Activated CD8-positive, alpha-beta memory T cell treated with anti-CD3 and anti-CD28 coated beads for 1 hour (primary cell): Measurements from ENCODE around the gene MYH14.

Source experiments
- DNase-seq, 2 donors: peaks; one replicate each; pipeline ENCODE4 v3.0.0-alpha.2; 2020; ENCODE audit warnings: low read depth in 1 of 2; ENCODE audit errors: extremely low read depth in 1 of 2

Gene MYH14

DNA sequence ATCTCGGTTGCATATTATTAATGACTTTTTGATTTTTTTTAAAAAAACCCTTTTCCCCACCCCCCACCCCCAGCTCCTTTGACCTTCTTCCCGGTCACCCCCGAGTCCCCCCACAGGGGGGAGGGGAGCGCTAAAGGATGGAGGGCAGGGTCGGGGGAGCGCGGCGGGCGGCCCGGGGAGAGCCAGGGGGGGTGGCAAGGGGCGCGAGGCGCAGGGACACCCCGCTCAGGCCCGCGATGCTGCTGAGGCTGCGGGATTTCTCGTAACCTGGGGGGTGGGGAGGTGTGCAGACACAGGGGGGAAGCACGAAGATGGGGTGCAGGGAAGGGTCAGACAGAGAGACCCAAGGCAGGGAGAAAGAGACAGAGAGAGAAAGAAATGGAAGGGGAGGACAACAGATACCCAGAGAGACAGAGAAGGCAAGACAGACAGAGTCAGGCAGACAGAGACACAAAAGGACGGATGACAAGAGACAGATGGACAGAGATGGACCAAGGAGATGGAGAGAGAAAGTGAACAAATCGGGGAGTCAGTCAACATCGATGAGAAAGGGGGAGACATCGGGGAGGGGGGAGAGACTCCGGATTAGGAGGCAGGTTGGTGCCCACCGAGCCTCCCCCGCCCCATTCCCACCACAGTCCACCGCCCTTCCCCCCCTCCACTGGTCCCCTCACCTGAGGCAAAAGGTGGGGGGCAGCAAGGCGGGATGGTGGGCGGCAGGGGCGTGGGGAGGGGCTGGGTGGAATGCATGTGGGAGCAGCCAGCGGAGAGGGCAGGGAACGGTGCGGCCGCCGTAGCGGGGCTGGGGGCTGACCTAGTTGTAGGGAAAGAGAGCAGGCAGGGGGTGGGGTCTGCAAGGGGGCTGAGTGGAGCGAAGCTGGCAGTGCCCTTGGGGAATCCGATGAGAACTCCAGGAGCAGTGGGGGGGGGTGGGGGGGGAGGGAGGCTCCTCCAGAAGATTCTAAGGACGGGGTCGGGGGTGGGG lies 111.6 kb downstream of the MYH14 start:
- DNase-seq = no peak

GRCh38 chr19:50315773-50316448 lies 112.5 kb downstream of the MYH14 start:
- DNase-seq = no peak

DNA sequence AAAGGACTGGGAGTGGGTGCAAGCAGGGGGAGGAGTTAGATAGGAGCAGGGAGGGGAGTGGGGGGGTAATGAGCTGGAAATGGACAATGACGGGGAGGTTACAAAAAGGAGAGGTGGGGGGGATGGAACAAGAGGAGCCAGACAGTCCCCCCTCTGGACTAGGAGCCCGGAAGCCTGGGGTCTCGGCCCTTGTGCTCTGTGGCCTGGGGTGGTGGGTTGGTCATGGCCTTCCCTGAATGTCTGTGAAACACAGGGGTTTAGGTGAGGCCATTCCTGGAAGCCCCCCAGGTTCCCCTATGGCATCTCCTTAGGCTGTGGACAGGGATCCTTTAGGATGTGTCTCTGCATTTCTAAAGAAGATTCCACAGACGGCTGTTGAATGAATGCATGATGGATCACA lies 113.7 kb downstream of the MYH14 start:
- no peak for DNase-seq

- no peak for DNase-seq
Observed at GRCh38 chr19:50318438-50318837, 115.0 kb downstream of the MYH14 start.

DNA sequence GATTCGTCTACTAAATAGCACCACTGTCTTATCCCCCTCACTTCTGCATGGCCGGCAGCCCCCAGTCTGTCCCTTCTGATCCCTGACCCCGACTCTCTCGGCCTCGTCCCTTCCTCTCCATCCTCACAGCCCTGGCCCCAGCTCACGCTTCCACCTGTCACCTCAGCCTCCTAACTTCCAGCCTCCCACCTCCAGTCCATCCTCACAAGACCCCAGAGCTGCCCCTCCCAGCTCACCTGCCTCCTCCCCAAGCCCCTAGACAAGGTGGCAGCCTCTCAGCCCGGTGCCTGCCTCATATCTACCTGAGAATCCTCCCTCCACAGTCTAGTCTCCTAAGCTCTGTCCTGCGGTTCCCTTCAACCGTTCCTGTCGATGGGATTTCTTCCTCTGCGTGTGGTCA lies 115.7 kb downstream of the MYH14 start:
- no peak for DNase-seq

- DNase-seq = no peak
Observed at GRCh38 chr19:50320051-50320450, 116.6 kb downstream of the MYH14 start.

- DNase-seq = no peak
Observed at GRCh38 chr19:50320596-50320995, 117.2 kb downstream of the MYH14 start.

- no peak for DNase-seq
Observed at GRCh38 chr19:50321831-50322230, 118.4 kb downstream of the MYH14 start.

DNA sequence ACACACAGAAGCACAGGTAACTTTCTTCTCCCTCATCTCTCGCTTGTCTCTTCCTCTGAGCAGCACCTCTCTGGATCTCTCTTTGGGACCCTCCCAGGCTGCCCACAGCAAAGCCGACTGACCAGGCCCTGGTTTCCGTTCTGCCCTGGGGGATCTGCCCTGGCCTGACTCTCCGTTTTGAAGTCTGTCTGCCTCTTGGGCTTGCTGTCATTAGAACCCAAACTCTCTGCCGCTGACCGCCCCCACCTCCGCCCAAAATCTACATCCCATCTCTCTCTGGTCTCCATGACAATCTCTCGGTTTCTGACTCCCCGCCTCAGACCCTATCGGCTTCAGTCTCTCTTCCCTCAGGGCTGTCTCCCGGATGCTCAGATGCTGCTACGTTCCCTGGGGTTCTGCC lies 118.8 kb downstream of the MYH14 start:
- DNase-seq = no peak

GRCh38 chr19:50322931-50323781 lies 119.7 kb downstream of the MYH14 start:
- DNase-seq = no peak

DNA sequence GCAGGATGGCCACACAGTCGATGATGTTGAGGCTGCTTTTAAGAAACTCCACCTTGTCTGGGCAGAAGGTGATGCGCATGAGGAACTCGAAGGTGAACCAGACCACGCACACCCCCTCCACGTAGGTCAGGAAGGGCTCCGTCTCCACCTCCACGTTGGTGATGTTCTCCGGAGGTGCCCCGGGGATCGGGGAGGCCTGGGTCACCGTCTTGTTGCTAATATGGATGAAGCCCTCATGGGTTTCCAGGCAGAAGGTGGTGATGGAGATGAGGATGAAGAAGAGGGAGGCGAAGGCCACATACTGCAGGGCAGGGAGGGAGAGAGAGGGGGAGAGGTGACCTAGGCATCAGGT lies 120.3 kb downstream of the MYH14 start:
- DNase-seq = no peak

DNA sequence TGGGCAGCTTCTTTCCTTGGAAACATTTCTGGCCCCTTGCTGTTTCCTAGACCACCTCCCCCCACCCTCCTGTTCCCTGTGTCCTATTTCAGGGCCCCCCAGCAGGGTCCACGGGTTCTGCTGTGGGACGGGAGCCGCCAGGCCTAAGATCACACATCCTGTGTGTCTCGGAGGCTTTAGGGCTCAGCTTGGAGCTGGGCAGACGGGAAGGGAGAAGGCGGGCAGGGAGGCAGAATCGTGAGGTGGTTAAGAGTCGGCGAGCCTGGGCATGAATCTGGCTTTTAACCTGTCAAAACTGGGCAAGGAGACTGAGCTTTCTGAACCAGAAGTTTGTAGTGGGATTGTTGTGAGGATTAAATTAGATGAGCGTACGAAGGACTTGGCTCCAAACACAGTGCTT lies 120.9 kb downstream of the MYH14 start:
- no peak for DNase-seq

DNA sequence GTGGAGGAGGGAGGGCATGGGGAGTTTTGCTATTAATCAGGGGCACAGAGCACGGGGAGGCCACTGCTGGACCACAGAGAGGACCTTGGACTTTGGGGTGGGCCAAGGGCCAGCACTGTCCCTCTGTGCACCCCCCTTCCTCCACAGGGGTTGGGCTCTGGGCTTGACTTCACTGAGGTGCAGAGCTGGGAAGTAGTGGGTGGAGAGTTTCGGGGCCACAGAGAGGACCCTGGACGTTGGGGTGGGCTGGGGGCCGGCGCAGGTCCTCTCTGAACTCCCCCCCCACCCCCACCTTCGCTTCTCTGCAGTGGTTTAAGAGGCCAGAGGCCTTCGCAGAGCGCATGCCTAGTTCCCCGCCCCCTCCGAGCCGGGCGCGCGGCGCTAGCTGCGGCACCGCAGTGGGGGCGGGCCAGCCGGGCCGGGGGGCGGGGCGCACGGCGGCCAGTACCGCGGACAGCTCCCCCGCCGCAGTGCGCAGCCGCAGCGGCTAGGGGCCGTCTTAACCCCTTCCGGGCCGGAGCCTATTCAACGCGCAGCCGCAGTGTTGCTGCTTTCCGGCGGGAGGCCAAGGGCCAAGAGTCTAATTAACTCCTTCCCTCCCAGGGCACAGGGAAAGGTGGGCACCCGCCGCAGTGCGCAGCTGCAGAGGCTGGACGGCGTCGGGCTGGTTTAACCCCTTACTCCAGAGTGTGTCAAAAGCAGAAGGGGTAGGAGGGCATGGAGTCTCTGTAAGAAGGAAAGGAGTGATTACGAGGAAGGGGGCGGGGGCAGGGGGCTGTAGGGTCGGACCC lies 122.1 kb downstream of the MYH14 start:
- peak in 1 of 2 donors; percentile 53 for DNase-seq

DNA sequence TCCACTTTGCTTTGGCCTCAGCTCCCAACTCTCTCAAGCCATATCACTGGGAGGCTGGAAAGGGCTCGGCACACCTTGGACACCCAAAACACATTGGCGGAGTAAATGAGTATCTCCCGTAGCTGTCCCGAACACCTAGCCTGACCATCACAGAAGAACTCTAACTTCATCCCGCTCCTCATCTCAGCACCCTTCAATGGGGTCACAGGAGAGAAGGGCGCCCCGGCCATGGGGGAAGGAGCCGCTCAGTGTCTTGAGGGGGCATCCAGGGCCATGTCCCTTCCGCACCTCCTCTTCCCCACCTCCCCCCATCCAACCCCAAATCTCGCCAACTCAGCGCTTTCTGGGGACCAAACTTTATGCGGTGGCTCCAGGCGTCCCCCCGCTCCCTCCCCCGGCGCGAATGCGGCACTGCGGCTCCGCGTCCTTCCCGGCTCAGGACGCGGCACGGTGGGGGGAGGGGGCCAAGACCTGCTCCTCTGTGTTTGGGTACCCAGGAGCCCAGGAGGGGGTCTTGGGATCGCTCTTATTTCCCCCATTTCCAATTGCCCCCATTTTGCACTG lies 122.8 kb downstream of the MYH14 start:
- DNase-seq = no peak

DNA sequence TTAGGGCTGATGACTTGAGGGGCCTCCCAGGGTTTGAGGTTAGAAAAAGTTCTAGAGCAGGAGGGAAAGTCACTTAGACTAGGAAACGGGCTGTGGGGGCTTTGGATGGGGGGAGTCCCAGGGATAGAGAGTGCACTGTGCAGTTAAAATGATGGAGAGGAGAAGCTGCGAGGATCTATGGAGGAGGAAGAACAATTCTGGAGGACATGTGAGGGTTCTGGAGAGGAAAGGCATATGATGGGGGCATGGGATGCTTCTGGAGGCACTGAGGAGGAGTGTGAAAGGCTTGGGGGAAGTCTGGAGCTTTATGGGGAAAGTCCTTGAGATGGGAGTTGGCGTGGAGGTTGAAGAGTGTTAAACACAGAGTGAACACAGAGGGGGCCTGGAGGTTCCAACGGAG lies 123.6 kb downstream of the MYH14 start:
- no peak for DNase-seq

DNA sequence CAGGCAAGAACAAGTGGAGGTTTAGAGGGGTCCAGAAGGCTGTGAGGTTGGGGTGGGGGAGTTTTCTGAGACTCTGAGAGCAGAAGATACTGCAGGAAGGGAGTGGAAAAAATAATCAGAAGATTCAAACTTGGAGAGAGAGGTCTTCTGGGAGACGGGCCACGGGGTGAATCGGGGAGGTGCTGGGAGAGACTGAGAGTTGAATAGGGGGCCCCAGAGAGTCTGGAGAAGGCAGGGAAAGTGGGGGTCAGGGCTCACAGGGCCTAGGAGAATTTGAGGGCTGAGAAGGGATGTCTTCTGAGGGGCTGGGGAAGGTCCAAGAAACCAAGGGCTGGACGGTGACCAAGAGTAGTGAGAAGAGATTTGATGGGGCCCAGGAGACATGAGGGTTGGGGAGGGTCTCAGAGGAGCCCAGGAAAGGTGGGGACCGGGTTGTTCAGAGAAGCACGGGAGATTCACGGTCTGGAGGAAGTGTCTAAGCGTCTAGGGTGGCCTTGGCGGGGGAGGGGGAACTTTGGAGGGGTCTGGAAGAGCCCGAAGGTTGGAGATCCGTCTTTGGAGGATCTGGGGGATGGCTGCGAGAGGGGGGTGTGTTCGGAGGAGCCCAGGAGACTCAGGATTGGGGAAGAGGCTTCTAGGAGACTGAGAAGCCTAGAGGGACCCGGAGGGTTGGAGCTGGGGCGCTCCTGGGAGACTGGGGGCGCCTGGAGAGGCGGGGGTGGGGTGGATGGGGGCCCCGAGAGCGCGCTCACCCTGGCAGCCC lies 124.2 kb downstream of the MYH14 start:
- no peak for DNase-seq

- DNase-seq = no peak
Observed at GRCh38 chr19:50328224-50328872, 124.9 kb downstream of the MYH14 start.

GRCh38 chr19:50328873-50329145 lies 125.4 kb downstream of the MYH14 start:
- DNase-seq = no peak
